Lung (tissue), 12 donors: Measurements from ENCODE around the gene COX5B. TPM values are rescaled to one million over a fixed set of nuclear protein-coding genes. Genes with fewer than 3 reads are reported as not detected.
"Not testable (repeated sequence)": the region's sequence is repeated elsewhere in the genome, so short reads cannot be mapped to it uniquely, and the experiment has no call there.

Experiments
- ATAC-seq: fragments of 200-7000 bp; cut with Tn5 transposase; one replicate; pipeline ENCODE4 v1.9.1; 2020; ENCODE audit warnings: moderate number of reproducible peaks; ENCODE audit not compliant: insufficient read depth, low FRiP score
- DNase-seq, 3 donors: peaks; one replicate each; pipeline ENCODE4 v3.0.0-alpha.2; 2013 to 2017
- H3K27ac ChIP-seq, 2 donors: one replicate each; pipeline ENCODE4 v1.5.1; 2013; ENCODE audit warnings: mild to moderate bottlenecking in 2 of 2, moderate library complexity in 2 of 2, control low read depth in 1 of 2, inconsistent platforms in 1 of 2, low read depth in 1 of 2, low read length in 1 of 2
- H3K27me3 ChIP-seq, 3 donors: one replicate each; pipeline ENCODE4 v1.5.1; 2013; ENCODE audit warnings: low read length in 2 of 3; ENCODE audit not compliant: control insufficient read depth in 3 of 3, insufficient read depth in 3 of 3
- H3K36me3 ChIP-seq, 4 donors: one replicate each; pipeline ENCODE4 v1.5.1; 2013; ENCODE audit warnings: low read length in 4 of 4, mild to moderate bottlenecking in 1 of 4, moderate library complexity in 1 of 4; ENCODE audit not compliant: control insufficient read depth in 4 of 4, insufficient read depth in 4 of 4
- H3K4me1 ChIP-seq, 5 donors: one replicate each; pipeline ENCODE4 v1.5.1; 2013; ENCODE audit warnings: low read length in 5 of 5, mild to moderate bottlenecking in 2 of 5, moderate library complexity in 1 of 5; ENCODE audit not compliant: control insufficient read depth in 5 of 5, insufficient read depth in 5 of 5
- H3K4me3 ChIP-seq: one replicate; pipeline ENCODE4 v1.5.1; 2013; ENCODE audit warnings: mild to moderate bottlenecking, control low read depth, moderate library complexity
- H3K9ac ChIP-seq, 2 donors: one replicate each; pipeline ENCODE4 v1.5.1; 2013; ENCODE audit warnings: low read length in 2 of 2, control low read depth in 1 of 2; ENCODE audit not compliant: insufficient read depth in 1 of 2
- H3K9me3 ChIP-seq, 4 donors: one replicate each; pipeline ENCODE4 v1.5.1; 2013; ENCODE audit warnings: low read length in 3 of 4, mild to moderate bottlenecking in 1 of 4, moderate library complexity in 1 of 4; ENCODE audit not compliant: control insufficient read depth in 4 of 4, insufficient read depth in 3 of 4
- WGBS, 2 donors: extraction: QIAGEN DNeasy Blood & Tissue Kit; methylation state at CpG; one replicate each; pipeline ENCODE4 v1.1.7; 2013; 5-methylcytosine and 5-hydroxymethylcytosine counted together
- polyA plus RNA-seq, 2 donors: library from polyadenylated mRNA; stranded (reverse); fragments of 200-250 nt; gene quantifications; one replicate each; pipeline ENCODE4 v1.2.1, GENCODE V29; 2013
- total RNA-seq, 2 donors: library from RNA; depleted of rRNA in 1 of 2; stranded (reverse); fragments of >200 nt in 1 of 2; gene quantifications; one replicate each; pipeline ENCODE4 v1.2.1, GENCODE V29; 2014 to 2021
- TF ChIP-seq, protein P1 (sequence below): IDR thresholded peaks from 2 replicates; pipeline ENCODE4 v1.5.1; 2012; ENCODE audit warnings: mild to moderate bottlenecking; ENCODE audit errors: control extremely low read depth, extremely low read depth
- donor health status: control.
- donor health status: control.
- donor health status: Bipolar disorder and iron deficiency.
- donor health status: healthy.
- donor health status: DM: yes; HTN: yes; CAD: no.

The COX5B gene
- total and polyA plus RNA-seq, 4 donors: 104 to 593 (median 232) TPM

DNA sequence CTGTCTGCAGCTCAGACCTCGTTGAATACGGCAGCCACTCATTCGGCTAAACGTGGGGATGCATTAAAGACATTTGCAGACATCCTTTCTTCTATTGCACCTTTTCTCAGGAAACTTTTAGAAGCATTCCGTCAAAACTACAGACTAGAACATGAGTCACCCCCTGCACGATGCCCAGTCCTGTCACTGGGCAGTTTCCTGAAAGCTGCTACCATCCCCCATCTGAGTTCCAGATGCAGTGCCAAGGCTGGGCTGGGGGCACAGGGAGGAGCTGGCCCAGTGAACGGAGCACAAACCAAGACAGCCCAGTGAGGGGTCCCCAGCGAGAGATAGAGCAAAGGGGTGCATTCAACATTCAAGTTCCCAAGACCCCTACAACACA lies 19.8 kb upstream of the COX5B start:
- ATAC-seq, H3K9me3 ChIP-seq, H3K4me1 ChIP-seq, DNase-seq, H3K9ac ChIP-seq, H3K27me3 ChIP-seq, H3K4me3 ChIP-seq, H3K27ac ChIP-seq, H3K36me3 ChIP-seq: not testable (repeated sequence)
- 70 to 73% methylated on average over 8 of the region's 8 CpGs for WGBS, 2 donors

DNA sequence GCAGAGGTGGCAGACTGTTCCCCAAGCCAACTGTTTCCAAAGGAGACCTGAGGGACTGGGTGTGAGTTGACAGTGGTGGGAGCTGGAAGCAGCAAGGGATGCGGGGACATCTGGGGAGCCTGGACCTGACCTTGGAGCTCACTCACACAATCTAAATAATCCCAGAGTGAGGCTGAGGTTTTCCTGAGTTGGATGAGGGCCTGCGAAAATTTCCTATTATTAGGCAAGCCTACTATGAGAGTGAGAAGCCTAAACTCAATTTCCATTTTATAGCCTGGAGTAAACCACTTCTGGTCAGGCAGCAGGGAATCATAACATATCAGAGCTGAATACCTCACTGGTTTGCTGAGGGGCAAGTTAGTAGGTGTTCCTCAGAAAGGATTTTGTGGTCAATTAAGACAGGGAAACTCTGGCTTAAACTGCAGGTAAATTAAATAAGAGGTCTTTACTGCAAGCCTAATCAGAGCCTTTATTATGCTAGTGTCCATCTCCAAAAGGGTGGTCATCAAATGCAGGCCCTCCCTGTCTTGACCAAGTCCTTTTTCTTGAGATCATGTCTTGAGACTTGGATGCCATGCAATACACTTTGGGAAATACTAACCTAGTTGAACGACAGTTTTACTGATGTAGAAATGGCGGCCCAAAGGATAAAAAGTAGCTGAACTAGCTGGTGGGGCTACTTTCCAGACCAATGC lies 1.7 kb upstream of the COX5B start:
- WGBS, 2 donors: 95 to 97% methylated on average over 4 of the region's 4 CpGs
- Histone ChIP-seq H3K9me3 (no peaks in the 10 kb centered on the region), H3K27ac (no peak overlapping the region), H3K27me3 (no peaks in the 10 kb centered on the region), H3K9ac (no peak overlapping the region), H3K4me3 (no peak overlapping the region), H3K4me1 (peaks cover 0 to 13% (median 7%) of the 10 kb centered on the region in 5 donors), H3K36me3 (peaks cover 13 to 24% (median 16%) of the 10 kb centered on the region in 4 donors)
- no peak for ATAC-seq
- no peak for DNase-seq
- TF ChIP-seq, protein P1, sequence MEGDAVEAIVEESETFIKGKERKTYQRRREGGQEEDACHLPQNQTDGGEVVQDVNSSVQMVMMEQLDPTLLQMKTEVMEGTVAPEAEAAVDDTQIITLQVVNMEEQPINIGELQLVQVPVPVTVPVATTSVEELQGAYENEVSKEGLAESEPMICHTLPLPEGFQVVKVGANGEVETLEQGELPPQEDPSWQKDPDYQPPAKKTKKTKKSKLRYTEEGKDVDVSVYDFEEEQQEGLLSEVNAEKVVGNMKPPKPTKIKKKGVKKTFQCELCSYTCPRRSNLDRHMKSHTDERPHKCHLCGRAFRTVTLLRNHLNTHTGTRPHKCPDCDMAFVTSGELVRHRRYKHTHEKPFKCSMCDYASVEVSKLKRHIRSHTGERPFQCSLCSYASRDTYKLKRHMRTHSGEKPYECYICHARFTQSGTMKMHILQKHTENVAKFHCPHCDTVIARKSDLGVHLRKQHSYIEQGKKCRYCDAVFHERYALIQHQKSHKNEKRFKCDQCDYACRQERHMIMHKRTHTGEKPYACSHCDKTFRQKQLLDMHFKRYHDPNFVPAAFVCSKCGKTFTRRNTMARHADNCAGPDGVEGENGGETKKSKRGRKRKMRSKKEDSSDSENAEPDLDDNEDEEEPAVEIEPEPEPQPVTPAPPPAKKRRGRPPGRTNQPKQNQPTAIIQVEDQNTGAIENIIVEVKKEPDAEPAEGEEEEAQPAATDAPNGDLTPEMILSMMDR: no peak

DNA sequence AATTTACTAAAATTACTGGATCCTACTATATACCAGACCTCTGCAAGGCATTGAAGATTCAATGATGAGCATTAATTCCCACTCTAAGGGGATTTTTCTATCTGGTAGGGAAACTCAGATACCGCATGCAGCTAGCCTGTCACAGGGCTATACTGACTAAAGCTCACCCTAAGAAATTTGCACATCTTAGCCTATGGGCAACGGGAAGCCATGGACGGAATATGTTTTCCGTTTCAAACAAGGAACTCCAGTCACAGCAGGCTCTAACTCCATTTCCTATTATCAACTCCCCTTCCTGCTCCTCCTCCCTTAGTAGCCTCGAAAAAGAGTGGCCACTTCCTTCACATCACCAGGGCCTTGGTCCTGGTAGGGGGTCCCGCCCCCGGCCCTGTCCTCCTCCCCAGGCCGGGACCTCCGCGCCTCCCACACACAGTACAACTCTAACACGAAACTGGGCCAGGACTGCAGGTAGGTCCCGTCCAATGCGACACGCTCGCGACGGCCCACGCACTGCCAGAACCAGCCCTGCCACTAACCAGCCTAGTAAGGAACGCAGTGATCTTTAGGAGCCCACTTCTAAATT lies 659 bp upstream of the COX5B start:
- DNase-seq (peak in 1 of 3 donors; percentile 58), ATAC-seq (peak; percentile 45)
- peaks cover 0 to 13% (median 7%) of the 10 kb centered on the region in 5 donors for H3K4me1 ChIP-seq
- peak overlapping the region; percentile 42 for H3K4me3 ChIP-seq
- no peaks in the 10 kb centered on the region for H3K9me3 ChIP-seq
- TF ChIP-seq, protein P1: no peak
- no peaks in the 10 kb centered on the region for H3K27me3 ChIP-seq
- peak overlapping the region; percentile 84 to 99 for H3K27ac ChIP-seq
- H3K36me3 ChIP-seq: peaks cover 13 to 25% (median 22%) of the 10 kb centered on the region in 4 donors
- H3K9ac ChIP-seq: peak overlapping the region; percentile 95
- 5 to 7% methylated on average over 19 of the region's 19 CpGs for WGBS, 2 donors

DNA sequence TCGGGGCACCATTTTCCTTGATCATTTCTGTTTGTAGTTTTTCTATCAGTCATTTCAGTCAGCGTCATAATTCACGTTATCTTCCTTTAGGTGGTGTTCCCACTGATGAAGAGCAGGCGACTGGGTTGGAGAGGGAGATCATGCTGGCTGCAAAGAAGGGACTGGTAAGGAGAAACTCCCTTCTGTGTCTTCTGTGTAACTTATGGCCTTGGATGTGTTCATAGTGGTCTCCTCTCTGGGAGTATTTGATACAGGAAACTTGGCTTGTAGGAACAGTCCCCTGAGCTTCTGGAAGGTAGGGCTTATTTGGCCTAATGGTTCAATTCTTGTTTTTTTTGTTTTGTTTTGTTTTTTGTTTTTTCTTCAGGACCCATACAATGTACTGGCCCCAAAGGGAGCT lies 1.1 kb downstream of the COX5B start:
- Histone ChIP-seq H3K27me3 (no peaks in the 10 kb centered on the region), H3K27ac (peak overlapping the region in 1 of 2 donors; percentile 67), H3K36me3 (peaks cover 13 to 25% (median 24%) of the 10 kb centered on the region in 4 donors), H3K4me3 (no peak overlapping the region), H3K9ac (no peak overlapping the region), H3K9me3 (no peaks in the 10 kb centered on the region), H3K4me1 (peaks cover 0 to 13% (median 7%) of the 10 kb centered on the region in 5 donors)
- WGBS, 2 donors: 88 to 91% methylated on average over 4 of the region's 4 CpGs
- no peak for ATAC-seq
- no peak for DNase-seq
- TF ChIP-seq, protein P1: no peak
